ENCODE results near the gene SLC32A1. TPM values are rescaled to one million over a fixed set of nuclear protein-coding genes. Genes with fewer than 3 reads are reported as not detected.

Gene SLC32A1
- total RNA-seq, 4 donors from 2014 or later: not detected

DNA sequence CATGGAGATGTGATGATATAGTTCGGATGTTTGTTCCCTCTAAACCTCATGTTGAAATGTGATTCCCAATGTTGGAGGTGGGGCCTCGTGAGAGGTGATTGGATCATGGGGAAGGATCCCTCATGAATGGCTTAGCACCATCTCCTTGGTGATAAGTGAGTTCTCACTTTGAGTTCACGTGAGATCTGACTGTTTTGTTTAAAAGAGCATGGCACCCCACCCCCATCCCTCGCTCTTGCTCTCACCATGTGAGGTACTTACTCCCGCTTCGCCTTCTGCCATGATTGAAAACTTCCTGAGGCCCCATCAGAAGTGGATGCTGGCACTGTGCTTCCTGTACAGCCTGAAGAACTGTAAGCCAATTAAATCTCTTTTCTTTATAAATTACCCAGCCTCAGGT is 10.9 kb downstream of the SLC32A1 start:
- DNase-seq (ENCODE audit: low spot score in 2 of 2): no peak
- no peaks in the 10 kb centered on the region for H3K9me3 ChIP-seq
- H3K4me1 ChIP-seq: peaks cover 0 to 17% (median 8%) of the 10 kb centered on the region in 4 donors
- H3K27ac ChIP-seq: no peak overlapping the region
- peaks cover 0 to 97% of the 10 kb centered on the region in 2 donors for H3K27me3 ChIP-seq
- no peaks in the 10 kb centered on the region for H3K36me3 ChIP-seq
- H3K4me3 ChIP-seq: no peak overlapping the region
- 59 to 60% methylated on average over 6 of the region's 6 CpGs for WGBS, 2 donors
- no peak for TF ChIP-seq POLR2A (IDR thresholded peaks at IDR 0.05)
- TF ChIP-seq, protein P1, sequence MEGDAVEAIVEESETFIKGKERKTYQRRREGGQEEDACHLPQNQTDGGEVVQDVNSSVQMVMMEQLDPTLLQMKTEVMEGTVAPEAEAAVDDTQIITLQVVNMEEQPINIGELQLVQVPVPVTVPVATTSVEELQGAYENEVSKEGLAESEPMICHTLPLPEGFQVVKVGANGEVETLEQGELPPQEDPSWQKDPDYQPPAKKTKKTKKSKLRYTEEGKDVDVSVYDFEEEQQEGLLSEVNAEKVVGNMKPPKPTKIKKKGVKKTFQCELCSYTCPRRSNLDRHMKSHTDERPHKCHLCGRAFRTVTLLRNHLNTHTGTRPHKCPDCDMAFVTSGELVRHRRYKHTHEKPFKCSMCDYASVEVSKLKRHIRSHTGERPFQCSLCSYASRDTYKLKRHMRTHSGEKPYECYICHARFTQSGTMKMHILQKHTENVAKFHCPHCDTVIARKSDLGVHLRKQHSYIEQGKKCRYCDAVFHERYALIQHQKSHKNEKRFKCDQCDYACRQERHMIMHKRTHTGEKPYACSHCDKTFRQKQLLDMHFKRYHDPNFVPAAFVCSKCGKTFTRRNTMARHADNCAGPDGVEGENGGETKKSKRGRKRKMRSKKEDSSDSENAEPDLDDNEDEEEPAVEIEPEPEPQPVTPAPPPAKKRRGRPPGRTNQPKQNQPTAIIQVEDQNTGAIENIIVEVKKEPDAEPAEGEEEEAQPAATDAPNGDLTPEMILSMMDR (IDR thresholded peaks at IDR 0.05): no peak
- TF ChIP-seq EP300 (IDR thresholded peaks at IDR 0.05): no peak

DNA sequence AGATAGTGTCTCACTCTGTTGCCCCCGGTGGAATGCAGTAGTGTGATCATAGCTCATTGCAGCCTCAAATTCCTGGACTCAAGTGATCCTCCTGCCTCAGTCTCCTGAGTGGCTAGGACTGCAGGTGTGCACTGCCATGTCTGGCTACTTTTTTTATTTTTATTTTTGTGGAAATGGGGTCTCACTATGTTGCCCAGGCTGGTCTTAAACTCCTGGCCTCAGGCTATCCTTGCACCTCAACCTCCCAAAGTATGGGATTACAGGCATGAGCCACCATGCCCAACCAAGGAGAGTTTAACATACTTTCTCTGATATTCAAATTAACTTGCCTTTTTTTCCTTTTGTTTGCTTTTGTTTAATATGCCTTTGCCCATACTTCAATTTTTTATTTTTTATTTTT is 13.6 kb downstream of the SLC32A1 start:
- H3K27me3 ChIP-seq: peaks cover 0 to 93% of the 10 kb centered on the region in 2 donors

DNA sequence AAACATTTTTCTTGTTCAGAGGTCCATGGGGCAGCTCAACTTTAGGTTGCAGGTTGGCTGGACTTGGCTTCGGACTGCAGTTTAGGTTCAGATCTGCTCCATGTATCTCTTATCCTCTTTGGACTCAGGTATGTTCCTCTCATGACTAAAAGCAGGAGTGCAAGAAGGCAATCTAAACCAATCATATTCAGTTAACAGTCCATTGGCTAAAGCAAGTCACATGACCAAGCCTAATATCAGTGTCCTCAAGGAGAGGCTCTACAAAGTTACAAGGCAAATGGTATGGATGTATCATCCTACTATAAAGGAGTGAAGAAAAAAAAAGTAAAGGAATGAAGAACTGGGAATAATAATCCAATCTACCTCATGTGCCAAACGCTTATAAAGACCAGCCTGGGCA is 21.5 kb downstream of the SLC32A1 start:
- Histone ChIP-seq H3K9me3 (no peaks in the 10 kb centered on the region), H3K36me3 (no peaks in the 10 kb centered on the region), H3K4me3 (no peak overlapping the region), H3K27ac (no peak overlapping the region), H3K27me3 (peaks cover 0 to 23% of the 10 kb centered on the region in 2 donors), H3K4me1 (peaks cover 0 to 25% (median 13%) of the 10 kb centered on the region in 4 donors)
- no peak for DNase-seq (ENCODE audit: low spot score in 2 of 2)
- TF ChIP-seq EP300 (IDR thresholded peaks at IDR 0.05) (no peak), POLR2A (IDR thresholded peaks at IDR 0.05) (no peak)
- TF ChIP-seq, protein P1 (IDR thresholded peaks at IDR 0.05): no peak
- WGBS, 2 donors: 87 to 91% methylated on average over 2 of the region's 2 CpGs

More for the DNA sequence above, 13.6 kb downstream of the SLC32A1 start:
- no peak overlapping the region for H3K4me3 ChIP-seq
- TF ChIP-seq, protein P1 (IDR thresholded peaks at IDR 0.05): no peak
- H3K27ac ChIP-seq: no peak overlapping the region
- no peak for DNase-seq (ENCODE audit: low spot score in 2 of 2)
- no peaks in the 10 kb centered on the region for H3K4me1 ChIP-seq
- no peaks in the 10 kb centered on the region for H3K36me3 ChIP-seq
- H3K9me3 ChIP-seq: no peaks in the 10 kb centered on the region
- 69 to 78% methylated on average over 1 of the region's 1 CpG for WGBS, 2 donors

DNA sequence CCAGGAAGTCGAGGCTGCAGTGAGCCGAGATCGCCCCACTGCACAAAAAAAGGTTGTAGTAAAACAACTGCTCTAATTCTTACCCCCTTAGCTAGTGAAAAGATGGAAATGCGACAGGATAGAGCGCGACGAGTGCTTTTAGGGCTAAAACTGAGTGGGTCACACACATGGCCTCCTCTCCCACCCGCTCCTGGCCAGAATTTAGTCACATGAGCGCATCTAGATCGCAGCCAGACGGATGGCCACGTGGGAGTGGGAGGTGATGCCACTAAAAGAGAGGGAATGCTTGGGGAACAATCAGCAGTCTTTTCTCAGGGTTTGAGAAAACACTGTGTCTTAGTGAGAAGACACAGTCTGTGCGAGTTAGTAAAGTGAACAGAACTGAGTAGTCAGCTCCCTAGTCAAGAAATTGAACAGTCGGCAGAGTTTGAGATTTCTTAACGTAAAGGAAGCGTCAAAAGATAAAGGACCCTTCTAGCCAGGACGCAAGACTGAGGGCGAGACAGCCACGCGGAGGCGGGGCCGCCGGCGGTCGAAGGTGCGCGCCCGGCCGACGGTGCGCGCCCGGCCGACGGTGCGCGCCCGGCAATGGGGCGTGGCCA is 23.3 kb downstream of the SLC32A1 start:
- no peak for DNase-seq (ENCODE audit: low spot score in 2 of 2)
- H3K9me3 ChIP-seq: no peaks in the 10 kb centered on the region
- H3K4me1 ChIP-seq: peaks cover 0 to 25% (median 13%) of the 10 kb centered on the region in 4 donors
- TF ChIP-seq, protein P1 (IDR thresholded peaks at IDR 0.05): no peak
- TF ChIP-seq EP300 (IDR thresholded peaks at IDR 0.05): no peak
- peaks cover 0 to 8% of the 10 kb centered on the region in 2 donors for H3K27me3 ChIP-seq
- 11 to 14% methylated on average over 31 to 36 of the region's 39 CpGs for WGBS, 2 donors
- peak overlapping the region; percentile 11 to 95 (median 90) for H3K27ac ChIP-seq
- peaks cover 0 to 11% (median 0%) of the 10 kb centered on the region in 3 donors for H3K36me3 ChIP-seq
- H3K4me3 ChIP-seq: peak overlapping the region; percentile 70 to 99 (median 86)

DNA sequence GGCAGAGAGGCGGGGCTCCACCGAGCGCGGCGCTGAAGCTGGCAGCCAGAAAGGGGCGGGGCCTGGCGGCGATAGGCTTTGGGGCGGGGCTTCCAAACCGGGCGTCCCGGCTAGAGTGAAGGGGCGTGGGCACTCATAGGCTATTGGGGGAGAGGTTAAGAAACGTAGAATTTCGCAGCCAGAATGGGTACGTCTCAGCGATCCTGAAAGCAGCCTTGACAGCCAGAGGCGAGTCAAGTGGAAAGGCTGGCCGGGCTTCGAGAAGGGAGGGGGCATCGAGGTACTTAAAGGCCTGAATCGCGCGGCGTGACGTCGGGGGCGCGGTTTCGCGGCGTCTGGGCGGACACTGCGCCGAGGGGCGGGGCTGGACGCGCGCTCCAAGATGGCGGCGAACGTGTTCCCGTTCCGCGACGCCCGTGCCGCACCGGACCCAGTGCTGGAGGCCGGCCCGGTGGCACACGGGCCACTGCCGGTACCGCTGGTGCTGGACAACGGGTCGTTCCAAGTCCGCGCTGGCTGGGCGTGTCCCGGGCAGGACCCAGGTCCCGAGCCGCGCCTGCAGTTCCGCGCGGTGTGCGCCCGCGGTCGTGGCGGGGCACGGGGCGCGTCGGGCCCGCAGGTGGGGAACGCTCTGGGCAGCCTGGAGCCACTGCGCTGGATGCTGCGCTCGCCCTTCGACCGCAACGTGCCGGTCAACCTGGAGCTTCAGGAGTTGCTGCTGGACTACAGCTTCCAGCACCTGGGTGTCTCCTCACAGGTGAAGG is 24.0 kb downstream of the SLC32A1 start, which contains the start of gene ACTR5:
ACTR5 (plus strand) TSS at position 364 of the 764 bp plus-strand sequence; CDS start at position 383, 19 bp downstream.
- Histone ChIP-seq H3K4me3 (peak within 1 kb of the TSS; percentile 70 to 99 (median 86)), H3K4me1 (peaks cover 0 to 25% (median 13%) of the 10 kb centered on the region in 4 donors), H3K27ac (peak within 1 kb of the TSS; percentile 74 to 95 (median 90)), H3K9me3 (no peaks in the 10 kb centered on the region), H3K27me3 (peaks cover 0 to 1% of the 10 kb centered on the region in 2 donors), H3K36me3 (peaks cover 0 to 17% (median 0%) of the 10 kb centered on the region in 3 donors)
- DNase-seq (ENCODE audit: low spot score in 2 of 2): peak; percentile 82 to 88
- 0 to 1% methylated on average over 39 to 73 of the region's 84 CpGs for WGBS, 2 donors
- TF ChIP-seq POLR2A (IDR thresholded peaks at IDR 0.05) (peak in 1 of 2 donors; percentile 50), EP300 (IDR thresholded peaks at IDR 0.05) (peak; percentile 30 to 42)
- TF ChIP-seq, protein P1 (IDR thresholded peaks at IDR 0.05): no peak

Data from tibial nerve (tissue), 4 donors.